SK-N-SH (cell line): Measurements from ENCODE around the gene HLA-A. TPM values are rescaled to one million over a fixed set of nuclear protein-coding genes. Genes with fewer than 3 reads are reported as not detected.

Source experiments
- CTCF ChIA-PET: fragments of 300-600, 350-600 bp; formaldehyde crosslinking; extraction: SDS; loops from one replicate; lab custom pipeline; 2021; lab: Yijun Ruan, JAX
- POLR2A ChIA-PET: fragments of 350-600 bp; sonication (Branson Sonifier 250); formaldehyde crosslinking; extraction: SDS; loops from one replicate; lab custom pipeline; 2020; ENCODE audit warnings: antibody characterized with exemption, inconsistent platforms; lab: Yijun Ruan, JAX
- DNase-seq: peaks from one replicate; pipeline ENCODE4 v3.0.0; 2012
- H2AFZ ChIP-seq: fragments of 200-600 bp; sonication (generic); 2 replicates; pipeline ENCODE4 v1.8.1; 2016; ENCODE audit warnings: antibody characterized with exemption, mild to moderate bottlenecking, low read depth
- H3F3A ChIP-seq: fragments of 200-600 bp; sonication (generic); replicated peaks from 2 replicates; pipeline ENCODE3; 2016; ENCODE audit warnings: antibody characterized with exemption, mild to moderate bottlenecking; ENCODE audit not compliant: insufficient read depth
- H3K27ac ChIP-seq, 2 experiments: fragments of 200-500 bp in 1 of 2; fragments of 200-600 bp in 1 of 2; sonication (Bioruptor generic) in 1 of 2; sonication (generic), shearing (Covaris generic) in 1 of 2; 2 replicates each; pipeline versions ENCODE4 v1.5.1 to v1.6.1; 2014 to 2016; ENCODE audit warnings: low read depth in 2 of 2, inconsistent platforms in 1 of 2, low read length in 1 of 2, mild to moderate bottlenecking in 1 of 2, mixed read lengths in 1 of 2
- H3K27me3 ChIP-seq: fragments of 200-600 bp; sonication (generic), shearing (Covaris generic); 2 replicates; pipeline ENCODE4 v1.6.1; 2016; ENCODE audit warnings: mixed run types; ENCODE audit not compliant: insufficient read depth
- H3K36me3 ChIP-seq, 2 experiments: fragments of 200-500 bp in 1 of 2; fragments of 200-600 bp in 1 of 2; sonication (Bioruptor generic) in 1 of 2; sonication (generic) in 1 of 2; replicated peaks in 1 of 2; 2 replicates each; pipeline versions ENCODE3 to v1.5.1; 2014 to 2016; ENCODE audit warnings: low read length in 1 of 2, mild to moderate bottlenecking in 1 of 2; ENCODE audit not compliant: insufficient read depth in 2 of 2, control insufficient read depth in 1 of 2
- H3K4me1 ChIP-seq, 2 experiments: fragments of 200-500 bp in 1 of 2; fragments of 200-600 bp in 1 of 2; sonication (Bioruptor generic) in 1 of 2; sonication (generic), shearing (Covaris generic) in 1 of 2; 2 replicates each; pipeline versions ENCODE4 v1.5.1 to v1.6.1; 2014 to 2016; ENCODE audit warnings: low read depth in 1 of 2, low read length in 1 of 2, mixed run types in 1 of 2; ENCODE audit not compliant: insufficient read depth in 2 of 2, control insufficient read depth in 1 of 2
- H3K4me2 ChIP-seq: fragments of 200-600 bp; sonication (generic), shearing (Covaris generic); 2 replicates; pipeline ENCODE4 v1.6.1; 2017; ENCODE audit warnings: mixed run types
- H3K4me3 ChIP-seq, 2 experiments: fragments of 200-500 bp in 1 of 2; fragments of 200-600 bp in 1 of 2; sonication (Bioruptor generic) in 1 of 2; sonication (generic), shearing (Covaris generic) in 1 of 2; 2 replicates each; pipeline versions ENCODE4 v1.5.1 to v1.8.1; 2014 to 2016; ENCODE audit warnings: low read depth in 2 of 2, inconsistent platforms in 1 of 2, low read length in 1 of 2, mild to moderate bottlenecking in 1 of 2, mixed read lengths in 1 of 2, moderate library complexity in 1 of 2
- H3K79me2 ChIP-seq: fragments of 200-600 bp; sonication (generic); 2 replicates; pipeline ENCODE4 v1.8.1; 2017; ENCODE audit warnings: mild to moderate bottlenecking; ENCODE audit not compliant: insufficient read depth
- H3K9ac ChIP-seq: fragments of 200-600 bp; sonication (generic); 2 replicates; pipeline ENCODE4 v1.6.1; 2017; ENCODE audit warnings: mixed run types
- H3K9me2 ChIP-seq: fragments of 200-600 bp; sonication (generic); 2 replicates; pipeline ENCODE4 v1.6.1; 2017; ENCODE audit warnings: mixed run types
- H3K9me3 ChIP-seq: fragments of 200-600 bp; sonication (generic); 2 replicates; pipeline ENCODE4 v1.6.1; 2017; ENCODE audit warnings: mixed run types, mild to moderate bottlenecking, moderate library complexity
- H4K20me1 ChIP-seq: fragments of 200-600 bp; sonication (generic); 2 replicates; pipeline ENCODE4 v1.6.1; 2017; ENCODE audit warnings: mild to moderate bottlenecking, mixed run types; ENCODE audit not compliant: insufficient read depth
- FOSL2 ChIP-seq: IDR thresholded peaks from 2 replicates; pipeline ENCODE4 v1.4.0; 2012; ENCODE audit warnings: low read depth, mild to moderate bottlenecking, moderate library complexity, borderline replicate concordance
- GATA2 ChIP-seq: sonication (generic); formaldehyde crosslinking; IDR thresholded peaks from 2 replicates; pipeline ENCODE4 v1.5.0; 2020; ENCODE audit warnings: mild to moderate bottlenecking, missing genetic modification reagents
- NRF1 ChIP-seq: IDR thresholded peaks from 2 replicates; pipeline ENCODE4 v1.6.1; 2012; ENCODE audit warnings: low read depth, mild to moderate bottlenecking, low read length
- POLR2AphosphoS5 ChIP-seq: IDR thresholded peaks from 2 replicates; pipeline ENCODE4 v1.6.1; 2012; ENCODE audit warnings: low read depth, low read length
- RAD21 ChIP-seq: IDR thresholded peaks from 2 replicates; pipeline ENCODE4 v1.6.1; 2012; ENCODE audit warnings: mild to moderate bottlenecking, low read length
- REST ChIP-seq: IDR thresholded peaks from 2 replicates; pipeline ENCODE4 v1.6.1; 2012; ENCODE audit warnings: mild to moderate bottlenecking, low read depth, low read length, moderate library complexity
- RFX5 ChIP-seq: IDR thresholded peaks from 2 replicates; pipeline ENCODE4 v1.6.1; 2012; ENCODE audit warnings: mild to moderate bottlenecking, improper control_type of control experiment, low read length
- RXRA ChIP-seq: IDR thresholded peaks from 2 replicates; pipeline ENCODE4 v1.4.0; 2012; ENCODE audit warnings: low read depth, mild to moderate bottlenecking, borderline replicate concordance
- SIN3A ChIP-seq: IDR thresholded peaks from 2 replicates; pipeline ENCODE4 v1.6.1; 2012; ENCODE audit warnings: low read depth, mild to moderate bottlenecking, low read length, moderate library complexity, borderline replicate concordance
- SMC3 ChIP-seq: IDR thresholded peaks from 2 replicates; pipeline ENCODE4 v1.6.1; 2012; ENCODE audit warnings: low read depth, low read length, improper control_type of control experiment
- ZBTB33 ChIP-seq: IDR thresholded peaks from 2 replicates; pipeline ENCODE4 v1.4.0; 2012; ENCODE audit warnings: low read depth, borderline replicate concordance
- WGBS: methylation state at CpG from one replicate; pipeline ENCODE4 v1.1.6; 2017; ENCODE audit warnings: low lambda C conversion rate; 5-methylcytosine and 5-hydroxymethylcytosine counted together
- polyA plus RNA-seq, 3 experiments: library from polyadenylated mRNA; depleted of rRNA; stranded (reverse); fragments of >200 nt; gene quantifications; 2 replicates each; pipeline ENCODE4 v1.2.3, GENCODE V29; 2012
- TF ChIP-seq, protein P1 (sequence below): IDR thresholded peaks from 2 replicates; pipeline ENCODE4 v1.4.0; 2012; ENCODE audit warnings: low read depth
- TF ChIP-seq, protein P2 (sequence below): fragments of 200-600 bp; sonication (generic); IDR thresholded peaks from 2 replicates; pipeline ENCODE4 v1.6.1; 2017; ENCODE audit warnings: antibody characterized with exemption, mild to moderate bottlenecking, moderate library complexity
- TF ChIP-seq, protein P3 (sequence below): IDR thresholded peaks from 2 replicates; pipeline ENCODE4; 2012
- TF ChIP-seq, protein P4 (sequence below): IDR thresholded peaks from 2 replicates; pipeline ENCODE4 v1.4.0; 2012; ENCODE audit warnings: low read depth, borderline replicate concordance

HLA-A gene
- polyA plus RNA-seq, 1 of the 3 experiments (the other 2 are of a cell fraction): 312 TPM

DNA sequence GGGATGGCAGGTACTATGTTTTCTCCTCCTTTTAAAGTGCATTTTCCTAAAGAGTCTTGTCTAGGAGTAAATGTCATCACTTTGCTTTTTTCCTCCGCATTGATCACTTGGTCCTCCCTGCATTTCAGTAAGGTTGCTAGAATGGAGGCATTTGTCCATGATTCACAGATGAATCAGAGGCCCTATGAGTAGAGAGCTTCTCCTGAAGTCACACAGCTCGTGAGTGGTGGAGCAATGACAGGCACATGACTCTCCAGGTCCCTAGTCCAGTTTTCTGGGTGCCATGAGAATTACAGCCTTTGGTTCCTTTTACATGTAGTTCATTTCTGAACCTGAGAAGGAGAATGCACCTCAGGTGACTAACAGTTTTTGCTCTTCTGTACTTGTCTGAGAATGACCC, 50.5 kb downstream of the HLA-A start:
- POLR2A ChIA-PET: no interaction called here
- H3K27me3 ChIP-seq: no peaks in the 10 kb centered on the region

GRCh38 chr6:29994826-29995225, 52.5 kb downstream of the HLA-A start:
- Histone ChIP-seq H3K9me3 (no peaks in the 10 kb centered on the region), H3K4me3 (no peak overlapping the region), H3K4me1 (peaks cover 0 to 14% of the 10 kb centered on the region in 2 experiments; a peak in 1 of 4 replicates), H3K27ac (no peak overlapping the region; a peak in 1 of 4 replicates), H3K9ac (no peak overlapping the region)
- no peak for DNase-seq
- POLR2A ChIA-PET: no interaction called here
- TF ChIP-seq, protein P1, sequence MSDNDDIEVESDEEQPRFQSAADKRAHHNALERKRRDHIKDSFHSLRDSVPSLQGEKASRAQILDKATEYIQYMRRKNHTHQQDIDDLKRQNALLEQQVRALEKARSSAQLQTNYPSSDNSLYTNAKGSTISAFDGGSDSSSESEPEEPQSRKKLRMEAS: no peak
- TF ChIP-seq, protein P2, sequence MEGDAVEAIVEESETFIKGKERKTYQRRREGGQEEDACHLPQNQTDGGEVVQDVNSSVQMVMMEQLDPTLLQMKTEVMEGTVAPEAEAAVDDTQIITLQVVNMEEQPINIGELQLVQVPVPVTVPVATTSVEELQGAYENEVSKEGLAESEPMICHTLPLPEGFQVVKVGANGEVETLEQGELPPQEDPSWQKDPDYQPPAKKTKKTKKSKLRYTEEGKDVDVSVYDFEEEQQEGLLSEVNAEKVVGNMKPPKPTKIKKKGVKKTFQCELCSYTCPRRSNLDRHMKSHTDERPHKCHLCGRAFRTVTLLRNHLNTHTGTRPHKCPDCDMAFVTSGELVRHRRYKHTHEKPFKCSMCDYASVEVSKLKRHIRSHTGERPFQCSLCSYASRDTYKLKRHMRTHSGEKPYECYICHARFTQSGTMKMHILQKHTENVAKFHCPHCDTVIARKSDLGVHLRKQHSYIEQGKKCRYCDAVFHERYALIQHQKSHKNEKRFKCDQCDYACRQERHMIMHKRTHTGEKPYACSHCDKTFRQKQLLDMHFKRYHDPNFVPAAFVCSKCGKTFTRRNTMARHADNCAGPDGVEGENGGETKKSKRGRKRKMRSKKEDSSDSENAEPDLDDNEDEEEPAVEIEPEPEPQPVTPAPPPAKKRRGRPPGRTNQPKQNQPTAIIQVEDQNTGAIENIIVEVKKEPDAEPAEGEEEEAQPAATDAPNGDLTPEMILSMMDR: no peak
- TF ChIP-seq, protein P3, sequence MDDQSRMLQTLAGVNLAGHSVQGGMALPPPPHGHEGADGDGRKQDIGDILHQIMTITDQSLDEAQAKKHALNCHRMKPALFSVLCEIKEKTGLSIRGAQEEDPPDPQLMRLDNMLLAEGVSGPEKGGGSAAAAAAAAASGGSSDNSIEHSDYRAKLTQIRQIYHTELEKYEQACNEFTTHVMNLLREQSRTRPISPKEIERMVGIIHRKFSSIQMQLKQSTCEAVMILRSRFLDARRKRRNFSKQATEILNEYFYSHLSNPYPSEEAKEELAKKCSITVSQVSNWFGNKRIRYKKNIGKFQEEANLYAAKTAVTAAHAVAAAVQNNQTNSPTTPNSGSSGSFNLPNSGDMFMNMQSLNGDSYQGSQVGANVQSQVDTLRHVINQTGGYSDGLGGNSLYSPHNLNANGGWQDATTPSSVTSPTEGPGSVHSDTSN: no peak
- TF ChIP-seq SIN3A (no peak), REST (no peak), POLR2AphosphoS5 (no peak), RXRA (no peak), ZBTB33 (no peak), NRF1 (no peak), SMC3 (no peak), GATA2 (no peak), RFX5 (no peak)
- TF ChIP-seq, protein P4, sequence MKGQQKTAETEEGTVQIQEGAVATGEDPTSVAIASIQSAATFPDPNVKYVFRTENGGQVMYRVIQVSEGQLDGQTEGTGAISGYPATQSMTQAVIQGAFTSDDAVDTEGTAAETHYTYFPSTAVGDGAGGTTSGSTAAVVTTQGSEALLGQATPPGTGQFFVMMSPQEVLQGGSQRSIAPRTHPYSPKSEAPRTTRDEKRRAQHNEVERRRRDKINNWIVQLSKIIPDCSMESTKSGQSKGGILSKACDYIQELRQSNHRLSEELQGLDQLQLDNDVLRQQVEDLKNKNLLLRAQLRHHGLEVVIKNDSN: no peak
- TF ChIP-seq, all 33 proteins: peak for 0
- H3K79me2 ChIP-seq: no peaks in the 10 kb centered on the region
- H4K20me1 ChIP-seq: no peaks in the 10 kb centered on the region
- no peaks in the 10 kb centered on the region for H3K9me2 ChIP-seq
- no peak overlapping the region for H3K4me2 ChIP-seq
- no peaks in the 10 kb centered on the region for H3F3A ChIP-seq
- H3K36me3 ChIP-seq: no peaks in the 10 kb centered on the region
- no peaks in the 10 kb centered on the region for H3K27me3 ChIP-seq
- CTCF ChIA-PET: interaction anchor here (1.2 to 1.3 kb wide), 2 partner anchors 19 to 147 kb away, joined by 4 to 5 read pairs; no protein-coding TSS in a partner anchor
- WGBS: 74% methylated on average over 5 of the region's 5 CpGs
- H2AFZ ChIP-seq: no peak overlapping the region

More for the DNA sequence above, 50.5 kb downstream of the HLA-A start:
- Histone ChIP-seq H3F3A (no peaks in the 10 kb centered on the region), H3K36me3 (no peaks in the 10 kb centered on the region), H4K20me1 (no peaks in the 10 kb centered on the region), H3K9ac (no peak overlapping the region), H2AFZ (no peak overlapping the region), H3K9me2 (no peaks in the 10 kb centered on the region), H3K79me2 (no peaks in the 10 kb centered on the region), H3K4me3 (no peak overlapping the region), H3K4me1 (peaks cover 0 to 14% of the 10 kb centered on the region in 2 experiments; a peak in 1 of 4 replicates), H3K4me2 (no peak overlapping the region), H3K27ac (no peak overlapping the region), H3K9me3 (no peaks in the 10 kb centered on the region)
- CTCF ChIA-PET: interaction anchor here (1.2 kb wide), 1 partner anchor 21 kb away, joined by 5 read pairs; no protein-coding TSS in a partner anchor
- TF ChIP-seq FOSL2 (peak; percentile 22; the same call in 1 of the 2 replicates), RAD21 (no peak)
- WGBS: 39% methylated on average over 2 of the region's 2 CpGs
- no peak for DNase-seq
